ENCODE measurements around the gene F11. TPM values are rescaled to one million over a fixed set of nuclear protein-coding genes. Genes with fewer than 3 reads are reported as not detected.
"Not testable (repeated sequence)": the region's sequence is repeated elsewhere in the genome, so short reads cannot be mapped to it uniquely, and the experiment has no call there.

Gene F11
- not detected for polyA plus RNA-seq (ENCODE audit: insufficient read length)

- no peak for DNase-seq
Measured at GRCh38 chr4:186265683-186266652, at the start of gene F11. Gene F11 (plus strand): TSS chr4:186266189. CDS start chr4:186267137, 948 bp downstream.

GRCh38 chr4:186216465-186217024 lies 49.4 kb upstream of the F11 start:
- DNase-seq = no peak

DNA sequence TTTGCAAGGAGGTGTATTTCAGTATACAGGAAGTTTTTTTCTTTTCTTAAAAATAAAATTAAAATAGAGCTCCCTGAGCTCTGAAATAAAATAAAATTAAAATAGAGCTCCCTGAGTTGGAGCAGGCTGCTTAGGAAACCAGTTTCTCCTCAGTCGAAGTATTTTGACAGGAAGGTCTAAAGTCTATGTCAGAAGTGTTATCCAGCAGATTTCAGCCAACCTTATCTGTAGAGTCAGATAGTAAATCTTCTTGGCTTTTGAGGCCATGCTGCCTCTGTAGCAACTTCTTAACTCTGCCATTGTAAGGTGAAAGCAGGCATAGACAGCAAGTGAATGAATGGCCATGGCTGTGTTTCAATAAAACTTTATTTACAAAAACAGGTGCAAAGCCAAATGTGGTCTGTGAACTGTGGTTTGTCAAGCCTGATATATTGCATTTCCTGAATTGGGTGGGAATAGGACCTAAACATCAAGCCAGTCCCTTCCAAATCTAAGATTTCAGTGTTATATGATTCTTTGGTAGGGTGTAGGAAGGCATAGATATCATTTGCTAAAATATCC lies 48.2 kb upstream of the F11 start:
- DNase-seq = no peak

- no peak for DNase-seq
Measured at GRCh38 chr4:186221624-186222023, 44.4 kb upstream of the F11 start.

DNA sequence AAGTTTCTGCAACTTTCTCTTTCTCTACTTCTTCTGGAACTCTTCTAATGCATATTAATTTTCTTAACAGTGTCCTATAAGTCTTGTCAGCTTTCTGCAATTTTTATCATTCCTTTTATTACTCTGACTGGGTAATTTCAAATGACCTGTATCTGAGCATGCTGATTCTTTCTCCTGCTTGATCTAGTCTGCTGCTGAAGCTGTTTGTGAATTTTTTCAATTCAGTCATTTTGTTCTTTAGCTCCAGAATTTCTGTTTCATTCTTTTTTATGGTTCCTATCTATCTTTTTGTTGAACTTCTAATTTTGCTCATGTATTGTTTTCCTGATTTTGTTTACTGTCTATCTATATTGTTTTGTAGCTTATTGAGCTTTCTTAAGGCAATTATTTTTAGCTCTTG lies 40.1 kb upstream of the F11 start:
- DNase-seq = no peak

DNA sequence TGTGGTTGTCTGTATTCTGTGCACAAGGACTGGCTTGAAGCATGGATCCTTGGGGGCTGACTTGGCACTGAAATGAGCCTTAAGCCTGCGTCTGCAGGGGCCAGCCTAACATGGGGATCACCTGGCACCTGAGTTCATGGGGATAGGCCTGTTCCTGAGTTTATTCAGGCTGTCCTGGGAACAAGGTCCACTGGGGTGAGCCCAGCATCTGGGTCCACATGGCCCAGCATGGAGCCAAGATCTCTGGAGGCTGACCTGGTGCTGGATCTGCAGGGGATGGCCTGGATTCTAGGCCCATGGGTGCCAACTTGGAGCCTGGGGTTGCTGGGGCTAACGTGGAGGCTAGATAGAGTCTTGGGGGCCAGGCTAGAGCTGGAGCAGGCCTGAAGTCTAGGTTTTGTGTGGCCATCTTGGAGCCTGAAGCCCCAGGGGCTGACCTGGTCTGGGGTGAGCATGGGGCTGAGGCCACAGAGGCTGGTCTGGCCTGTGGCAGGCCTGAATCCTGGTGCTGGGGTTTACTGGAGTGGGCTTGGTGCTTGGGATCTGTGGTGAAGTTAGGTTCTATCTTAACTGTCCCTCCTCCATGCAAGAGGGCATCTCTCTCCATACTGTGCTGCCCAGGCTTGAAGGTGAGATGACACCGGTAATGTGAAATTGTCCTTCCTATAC lies 39.3 kb upstream of the F11 start:
- no peak for DNase-seq

- no peak for DNase-seq
Measured at GRCh38 chr4:186227221-186227620, 38.8 kb upstream of the F11 start, which contains the start of gene KLKB1. Gene KLKB1 (plus strand): TSS chr4:186227507. CDS start chr4:186228196, 689 bp downstream.

DNA sequence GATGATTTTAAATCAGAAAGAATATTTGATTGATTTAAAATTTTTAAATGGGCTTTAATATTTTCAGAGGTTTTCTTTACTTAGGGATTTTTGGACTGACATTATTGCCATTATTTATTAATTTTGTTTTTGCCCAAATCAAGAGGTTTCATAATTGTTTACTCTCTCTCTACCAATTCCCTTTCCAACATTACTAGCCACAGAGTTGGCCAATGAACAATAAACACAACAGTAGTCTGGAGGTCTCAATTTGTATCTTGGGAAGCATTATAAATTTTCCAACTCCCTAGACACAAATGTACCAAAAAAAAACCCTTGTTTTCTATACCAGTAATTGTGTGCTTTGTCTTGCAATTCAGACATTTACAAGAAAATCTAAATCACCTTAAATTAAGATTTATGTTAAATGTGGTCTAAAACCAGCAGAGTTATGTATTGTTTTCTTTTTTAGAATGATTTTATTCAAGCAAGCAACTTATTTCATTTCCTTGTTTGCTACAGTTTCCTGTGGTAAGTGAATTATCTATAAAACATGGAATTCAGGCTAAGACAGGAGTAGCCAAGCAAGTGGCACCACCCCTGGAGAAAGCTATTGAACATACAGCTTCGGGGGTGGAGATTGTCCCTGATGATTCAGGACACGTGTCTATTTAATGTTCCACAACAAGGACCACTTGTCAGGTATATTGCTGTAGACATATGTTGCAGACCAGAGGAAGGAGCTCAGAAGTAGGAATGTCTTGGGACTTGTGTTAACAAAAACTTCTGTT lies 38.1 kb upstream of the F11 start:
- DNase-seq = no peak

GRCh38 chr4:186228514-186228894 lies 37.5 kb upstream of the F11 start:
- no peak for DNase-seq

DNA sequence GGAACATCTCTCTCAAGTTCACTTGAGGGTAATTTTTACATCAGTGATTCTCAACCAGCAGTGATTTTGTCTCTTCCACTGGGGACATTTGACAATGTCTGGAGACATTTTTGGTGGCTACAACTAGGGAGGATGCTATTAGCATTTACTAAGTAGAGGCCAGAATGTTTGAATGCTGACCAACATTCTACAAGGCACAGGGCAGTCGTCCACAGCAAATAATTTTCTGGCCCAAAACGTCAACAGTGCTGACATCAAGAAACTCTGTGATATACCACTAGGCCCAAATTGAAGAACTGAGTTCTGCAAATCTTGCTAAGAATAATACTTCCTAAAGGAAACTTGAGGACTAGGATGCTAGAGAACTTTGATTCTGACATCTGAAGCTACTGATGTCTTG lies 31.6 kb upstream of the F11 start:
- no peak for DNase-seq

DNA sequence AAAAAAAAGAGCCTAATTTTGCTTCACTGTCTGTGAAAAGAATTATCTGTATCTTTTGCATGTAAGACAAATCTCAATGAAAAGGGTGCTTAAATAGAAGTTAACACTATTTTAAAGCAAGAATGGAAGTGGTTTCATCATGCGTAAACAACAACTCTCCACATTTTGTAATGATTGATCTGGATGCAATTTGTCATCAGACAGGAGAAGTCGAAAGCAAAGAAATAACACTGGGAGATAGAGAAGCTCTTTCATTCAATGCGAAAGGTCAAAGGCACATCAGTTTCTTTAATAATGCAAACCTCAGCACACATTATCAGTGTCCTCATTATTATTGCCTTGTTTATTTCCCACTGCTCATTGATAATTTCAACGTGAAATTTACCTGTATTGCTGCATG lies 29.9 kb upstream of the F11 start:
- no peak for DNase-seq

DNA sequence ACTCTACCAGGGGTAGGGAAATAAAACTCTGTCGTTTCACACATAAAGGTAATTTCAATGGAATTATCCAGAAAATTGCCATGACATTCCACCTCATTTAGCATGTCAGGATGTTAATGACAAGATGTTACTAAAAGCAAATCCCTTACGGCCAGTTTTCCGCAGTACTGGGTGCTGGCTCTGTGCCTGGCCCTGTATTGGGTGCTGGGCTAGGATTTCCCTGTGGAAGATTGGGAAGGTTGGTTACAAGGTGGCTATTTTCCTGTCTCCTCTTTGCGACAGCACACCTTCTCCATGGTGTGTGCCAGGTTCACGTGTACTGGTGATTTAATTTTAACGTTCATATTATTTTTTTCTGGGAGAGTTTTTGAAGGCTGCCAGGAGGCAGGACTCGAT lies 25.5 kb upstream of the F11 start:
- no peak for DNase-seq

- no peak for DNase-seq
Measured at GRCh38 chr4:186240848-186241491, 25.0 kb upstream of the F11 start.

- no peak for DNase-seq
Measured at GRCh38 chr4:186241616-186242015, 24.4 kb upstream of the F11 start.

DNA sequence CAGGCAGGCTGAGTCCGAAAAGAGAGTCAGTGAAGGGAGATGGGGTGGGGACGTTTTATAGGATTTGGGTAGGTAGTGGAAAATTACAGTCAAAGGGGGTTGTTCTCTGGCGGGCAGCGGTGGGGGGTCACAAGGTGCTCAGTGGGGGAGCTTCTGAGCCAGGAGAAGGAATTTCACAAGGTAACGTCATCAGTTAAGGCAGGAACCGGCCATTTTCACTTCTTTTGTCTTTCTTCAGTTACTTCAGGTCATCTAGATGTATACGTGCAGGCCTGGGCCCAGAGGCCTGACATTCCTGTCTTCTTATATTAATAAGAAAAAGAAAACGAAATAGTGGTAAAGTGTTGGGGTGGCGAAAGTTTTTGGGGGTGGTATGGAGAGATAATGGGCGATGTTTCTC lies 24.0 kb upstream of the F11 start:
- DNase-seq = not testable (repeated sequence)

DNA sequence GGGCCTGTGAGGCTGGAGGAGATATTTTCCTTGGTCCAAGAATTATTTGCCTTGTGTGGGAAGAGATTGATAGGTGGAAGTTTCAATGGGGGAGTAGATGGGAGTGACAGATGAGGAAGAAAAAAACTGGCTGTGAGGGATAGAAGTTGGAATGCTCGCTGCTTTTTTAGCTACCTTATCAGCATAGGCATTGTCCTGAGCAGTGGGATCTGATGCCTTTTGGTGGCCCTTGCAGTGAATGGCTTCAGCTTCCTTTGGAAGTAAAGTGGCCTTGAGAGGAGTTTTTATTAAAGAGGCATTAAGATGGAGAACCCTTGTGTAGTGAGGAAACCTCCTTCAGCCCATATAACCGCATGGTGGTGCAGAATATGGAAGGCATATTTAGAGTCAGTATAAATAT lies 22.7 kb upstream of the F11 start:
- no peak for DNase-seq

DNA sequence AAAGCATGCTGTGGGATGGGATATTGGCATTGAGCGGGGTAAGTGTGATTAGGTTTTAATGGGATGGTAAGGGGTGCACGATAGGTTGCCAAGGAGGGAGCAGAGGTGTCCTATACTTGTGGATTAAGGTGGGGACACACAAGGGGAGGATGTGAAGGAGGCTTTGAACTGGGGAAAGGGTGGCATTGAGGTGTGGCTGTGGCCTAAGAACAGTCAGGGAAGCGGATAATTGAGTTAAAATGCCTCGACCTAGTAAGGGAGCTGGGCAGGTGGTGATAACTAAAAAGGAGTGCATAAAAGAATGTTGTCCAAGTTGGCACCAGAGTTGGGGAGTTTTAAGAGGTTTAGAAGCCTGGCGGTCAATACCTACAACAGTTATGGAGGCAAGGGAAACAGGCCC lies 21.2 kb upstream of the F11 start:
- no peak for DNase-seq

- not testable (repeated sequence) for DNase-seq
Measured at GRCh38 chr4:186247062-186247752, 18.8 kb upstream of the F11 start.

DNA sequence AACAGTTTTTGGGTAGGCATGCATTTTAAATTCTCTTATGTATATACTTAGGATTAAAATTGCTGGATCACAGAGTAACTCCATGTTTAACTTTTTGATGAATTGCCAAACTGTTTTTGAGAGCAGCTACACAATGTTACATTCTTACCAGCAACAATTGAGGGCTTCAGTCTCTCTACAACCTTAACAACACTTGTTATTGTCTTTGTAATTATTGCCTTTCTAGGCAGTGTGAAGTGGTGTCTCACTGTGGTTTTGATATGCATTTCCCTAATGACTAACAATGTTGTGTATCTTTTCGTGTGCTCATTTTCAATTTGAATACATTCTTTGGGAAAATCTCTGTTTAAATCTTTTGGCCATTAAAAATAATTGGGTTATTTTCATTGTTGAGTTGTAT lies 17.3 kb upstream of the F11 start:
- DNase-seq = no peak

GRCh38 chr4:186249785-186250754 lies 15.9 kb upstream of the F11 start:
- DNase-seq = no peak
